AG04449 (cell line): Measurements from ENCODE around the gene TMEM163.

Source experiments
- CTCF ChIA-PET: fragments of 350-600 bp; formaldehyde crosslinking; extraction: SDS; loops from one replicate; lab custom pipeline; 2021; ENCODE audit warnings: antibody characterized with exemption; lab: Yijun Ruan, JAX
- POLR2A ChIA-PET: fragments of 400-600, 350-600 bp; formaldehyde crosslinking; extraction: SDS; loops from one replicate; lab custom pipeline; 2020; ENCODE audit warnings: antibody characterized with exemption, inconsistent platforms; lab: Yijun Ruan, JAX
- DNase-seq: peaks from one replicate; pipeline ENCODE4 v3.0.0-alpha.2; 2010; ENCODE audit warnings: low read depth, low spot score
- H3K4me3 ChIP-seq: 2 replicates; pipeline ENCODE4 v1.5.1; 2011; ENCODE audit warnings: low read depth, mild to moderate bottlenecking, control low read depth, low read length
- CTCF ChIP-seq: IDR thresholded peaks from one replicate; pipeline ENCODE4 v1.5.1; 2011; ENCODE audit warnings: mild to moderate bottlenecking, moderate library complexity, low read length, control low read depth, inconsistent platforms; ENCODE audit not compliant: insufficient read depth; ENCODE audit errors: missing control alignments

The TMEM163 gene

GRCh38 chr2:134522496-134523455 lies 196.0 kb downstream of the TMEM163 start:
- H3K4me3 ChIP-seq: no peak overlapping the region
- CTCF ChIA-PET: no interaction called here
- TF ChIP-seq CTCF: no peak
- no peak for DNase-seq
- POLR2A ChIA-PET: no interaction called here

DNA sequence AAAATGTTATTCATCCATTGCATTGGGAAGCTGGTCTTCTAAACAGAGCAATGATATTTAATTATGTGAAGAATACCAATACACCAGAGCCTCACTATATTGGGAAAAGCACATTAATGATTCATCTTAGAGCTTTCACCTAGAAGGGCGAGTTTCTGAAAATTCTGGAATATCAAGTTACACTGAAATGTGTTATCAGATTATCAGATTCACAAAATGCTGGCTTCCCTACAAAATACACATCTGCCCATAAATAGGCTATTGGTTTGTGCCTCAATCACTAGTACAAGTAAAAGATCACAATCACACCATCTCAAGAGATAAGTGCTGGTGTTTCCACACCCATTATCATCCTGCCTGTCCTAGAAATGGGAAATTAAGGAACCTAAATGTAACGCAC lies 200.7 kb downstream of the TMEM163 start:
- POLR2A ChIA-PET: no interaction called here
- no peak overlapping the region for H3K4me3 ChIP-seq
- CTCF ChIA-PET: no interaction called here
- TF ChIP-seq CTCF: no peak
- DNase-seq: no peak

- POLR2A ChIA-PET: no interaction called here
- no peak for DNase-seq
- no peak overlapping the region for H3K4me3 ChIP-seq
- no peak for TF ChIP-seq CTCF
- CTCF ChIA-PET: no interaction called here
Observed at GRCh38 chr2:134515137-134515536, 203.7 kb downstream of the TMEM163 start.

- POLR2A ChIA-PET: no interaction called here
- CTCF ChIA-PET: interaction anchor here (1.0 to 1.1 kb wide), 2 partner anchors 18 to 138 kb away, joined by 3 to 4 read pairs; no protein-coding TSS in a partner anchor
- no peak for DNase-seq
- TF ChIP-seq CTCF: no peak
- no peak overlapping the region for H3K4me3 ChIP-seq
Observed at GRCh38 chr2:134513465-134513804, 205.4 kb downstream of the TMEM163 start.

DNA sequence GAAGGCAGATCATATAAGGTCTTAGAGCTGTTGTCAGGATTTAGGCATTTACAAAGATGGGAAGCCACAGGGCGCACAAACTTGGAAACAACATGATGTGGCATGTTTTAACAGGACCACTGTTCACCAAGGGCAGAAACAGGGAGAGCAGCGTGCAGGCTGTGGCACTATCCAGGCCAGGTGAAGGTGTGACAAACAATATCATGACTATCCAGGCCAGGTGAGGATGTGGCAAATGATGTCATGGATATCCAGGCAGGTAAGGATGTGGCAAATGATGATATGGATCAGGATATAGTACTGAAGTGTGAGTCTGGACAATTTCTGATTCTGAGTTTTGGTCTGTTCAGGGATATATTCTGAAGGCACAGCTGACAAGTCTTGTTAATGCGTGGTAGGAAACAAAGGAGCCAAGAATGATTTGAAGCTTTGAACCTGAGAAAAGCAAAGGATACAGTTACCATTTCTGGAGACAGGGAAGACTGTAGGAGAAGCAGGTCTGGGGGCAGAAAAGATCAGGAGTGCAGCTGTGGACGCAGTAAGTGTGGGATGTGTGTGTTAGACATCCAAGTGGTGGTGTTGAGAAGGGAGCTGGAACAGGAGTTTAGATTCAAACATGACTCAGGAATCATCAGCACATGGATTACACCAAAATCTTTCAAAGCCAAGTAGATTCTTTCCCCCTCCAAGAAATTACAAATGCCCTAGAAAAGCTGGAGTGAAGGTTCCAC lies 205.9 kb downstream of the TMEM163 start:
- TF ChIP-seq CTCF: no peak
- H3K4me3 ChIP-seq: no peak overlapping the region
- DNase-seq: no peak
- ChIA-PET CTCF (interaction anchor here (1.1 kb wide), 1 partner anchor 19 kb away, joined by 4 read pairs; no protein-coding TSS in a partner anchor), POLR2A (no interaction called here)

DNA sequence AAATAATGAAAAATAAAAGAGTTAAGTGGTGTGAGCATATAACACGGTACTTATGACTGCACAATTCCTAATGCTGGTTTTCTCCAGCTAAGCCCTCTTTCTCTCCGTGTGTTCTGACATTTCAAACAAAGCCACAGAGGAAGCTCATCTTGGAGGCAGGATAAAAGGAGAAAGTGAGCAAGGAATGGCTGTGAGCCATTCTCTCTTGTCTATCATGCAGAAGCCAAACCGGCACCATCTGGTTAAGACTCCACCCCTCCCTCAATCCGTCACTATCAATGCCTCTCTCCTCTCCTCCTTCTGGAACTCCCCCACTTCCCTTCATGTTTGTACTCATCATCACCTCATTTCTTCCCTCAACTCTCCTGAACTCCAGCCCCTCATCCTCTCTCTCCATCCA lies 210.4 kb downstream of the TMEM163 start:
- TF ChIP-seq CTCF: no peak
- ChIA-PET POLR2A (no interaction called here), CTCF (no interaction called here)
- no peak overlapping the region for H3K4me3 ChIP-seq
- DNase-seq: no peak
